DMS114 treated with DMSO at 0.1 percent for 48 hours (cell line): ENCODE results near the gene HIRIP3.
"Not testable (repeated sequence)": the region's sequence is repeated elsewhere in the genome, so short reads cannot be mapped to it uniquely, and the experiment has no call there.

Experiments used
- DNase-seq: peaks from one replicate; lab custom pipeline; 2025; ENCODE audit not compliant: unreplicated experiment; lab: John Stamatoyannopoulos, UW

Gene HIRIP3

DNA sequence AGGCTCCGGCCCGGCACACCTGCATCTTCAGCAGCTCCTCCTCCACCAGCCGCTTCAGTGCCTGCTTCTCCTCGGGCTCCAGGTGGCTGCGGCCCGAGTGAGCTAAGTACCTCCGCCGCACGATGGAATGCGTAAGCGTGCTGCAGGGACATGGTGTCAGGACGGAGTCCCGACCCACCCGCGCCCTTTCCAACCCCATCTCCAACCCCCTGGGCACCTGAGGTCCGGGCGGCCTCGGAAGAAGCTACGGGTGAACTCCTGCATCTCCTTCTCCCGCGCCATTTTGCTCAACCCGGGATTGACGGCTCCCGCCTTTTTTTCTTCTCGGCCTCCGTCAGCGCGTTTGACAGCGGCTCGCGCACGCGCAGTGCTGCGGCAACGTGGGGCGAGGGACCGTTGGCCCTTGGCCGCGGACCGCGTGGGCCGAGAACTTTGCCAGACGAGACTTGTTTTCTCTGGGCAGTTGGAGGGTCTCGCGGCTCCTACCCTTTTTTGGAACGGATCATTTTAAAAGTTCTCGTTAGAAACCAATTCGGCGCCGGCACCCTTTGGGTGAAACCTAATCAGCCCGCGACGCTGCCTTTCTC lies at the start of gene HIRIP3:
HIRIP3 (minus strand) TSS at position 294 of the 587 bp plus-strand sequence; CDS start at position 282, 12 bp downstream.
- peak; percentile 65 for DNase-seq

GRCh38 chr16:30041841-30042240 lies 46.4 kb upstream of the HIRIP3 start:
- no peak for DNase-seq

DNA sequence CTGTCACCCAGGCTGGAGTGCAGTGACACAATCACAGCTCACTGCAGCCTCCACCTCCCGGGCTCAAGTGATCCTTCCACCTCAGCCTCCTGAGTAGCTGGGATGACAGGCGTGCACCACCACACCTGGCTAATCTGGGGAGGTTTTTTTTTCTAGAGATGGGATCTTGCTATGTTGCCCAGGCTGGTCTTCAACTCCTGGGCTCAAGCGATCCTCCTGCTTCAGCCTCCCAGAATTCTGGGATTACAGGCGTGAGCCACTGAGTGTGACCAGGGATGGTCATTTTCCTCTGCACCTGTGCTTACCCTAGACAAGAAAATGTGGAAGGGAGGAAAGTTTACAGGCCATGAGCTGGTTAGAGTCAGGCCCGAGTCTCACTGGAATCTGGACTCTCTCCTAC lies 45.3 kb upstream of the HIRIP3 start:
- not testable (repeated sequence) for DNase-seq

- no peak for DNase-seq
Measured at GRCh38 chr16:30040221-30040620, 44.8 kb upstream of the HIRIP3 start.

DNA sequence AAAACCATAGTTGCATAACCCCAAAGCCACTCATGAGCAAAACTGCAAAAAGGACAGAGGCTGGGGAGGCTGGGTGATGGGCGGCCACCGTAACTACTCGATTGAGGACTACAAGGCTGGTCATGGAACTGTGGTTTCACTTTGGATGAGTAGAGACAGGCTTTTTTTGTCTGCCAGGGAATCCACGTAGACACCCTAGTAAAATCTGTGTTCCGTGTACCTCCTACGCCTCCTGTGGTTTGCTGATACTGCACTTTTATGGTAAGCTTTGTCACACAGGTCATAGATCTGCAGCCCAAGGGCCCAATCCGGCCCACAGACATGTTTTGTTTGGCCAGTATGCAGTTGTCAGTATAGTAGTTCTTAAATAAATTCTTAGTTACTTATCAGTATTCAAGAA lies 37.9 kb upstream of the HIRIP3 start:
- no peak for DNase-seq

- DNase-seq: peak; percentile 73
Measured at GRCh38 chr16:30032083-30032819, 36.8 kb upstream of the HIRIP3 start.

DNA sequence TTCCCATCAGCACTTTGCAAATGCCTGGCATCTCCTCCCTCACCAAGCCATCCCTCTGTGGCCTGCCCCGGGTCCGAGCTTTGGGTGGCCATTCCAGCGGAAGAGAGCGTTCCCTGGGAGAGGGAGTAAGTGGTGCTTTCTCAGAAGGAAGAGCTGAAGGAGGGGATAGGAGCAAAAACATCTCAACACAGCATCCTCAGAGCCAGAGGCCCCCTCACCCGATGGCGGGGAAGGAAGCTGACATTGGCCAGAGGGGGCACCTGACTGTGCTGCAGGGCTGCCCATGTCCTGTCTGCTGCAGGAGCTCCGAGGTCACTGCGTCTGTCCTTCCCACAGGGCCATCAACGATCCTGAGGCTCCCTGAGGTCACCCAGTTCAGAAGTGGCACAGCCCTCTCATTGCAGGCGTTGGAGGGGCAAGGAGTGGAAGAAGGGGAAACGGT lies 36.1 kb upstream of the HIRIP3 start:
- DNase-seq: no peak

- DNase-seq: no peak
Measured at GRCh38 chr16:30030841-30031413, 35.5 kb upstream of the HIRIP3 start, which contains the start of gene TLCD3B. TLCD3B (minus strand) TSS chr16:30031271; CDS start chr16:30030527, 744 bp downstream.

GRCh38 chr16:30030011-30030685 lies 34.7 kb upstream of the HIRIP3 start:
- DNase-seq: no peak

DNA sequence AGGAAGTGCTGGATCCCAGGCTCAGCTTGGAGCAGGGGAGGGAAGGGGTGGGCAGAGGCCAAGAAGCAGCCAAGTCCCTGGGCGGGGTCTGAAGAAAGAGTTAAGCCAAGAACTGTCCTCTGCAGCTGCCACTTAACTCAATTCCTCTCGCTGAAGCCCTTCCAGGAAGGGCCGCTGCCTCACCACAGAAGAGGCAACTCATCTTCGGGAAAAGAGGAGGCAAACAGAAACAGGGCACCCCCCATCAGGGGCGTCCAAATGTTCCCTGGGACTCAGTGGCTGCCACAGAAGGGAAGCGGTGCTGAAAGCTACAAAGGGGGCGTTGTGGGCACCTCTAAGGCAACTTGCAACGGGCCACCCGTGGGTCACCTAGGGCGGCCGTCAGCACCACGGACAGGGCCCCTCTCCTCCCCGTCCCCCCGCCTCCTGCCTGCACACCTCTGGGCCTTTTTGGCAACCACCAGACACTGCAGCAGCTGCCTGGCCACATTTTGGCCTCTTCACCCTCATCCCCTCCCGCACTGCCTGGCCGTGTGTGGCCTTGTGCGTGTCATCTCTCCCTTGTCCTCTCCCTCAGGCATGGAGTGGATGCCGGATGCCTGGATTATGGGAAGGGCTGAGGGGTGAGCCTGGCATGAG lies 33.1 kb upstream of the HIRIP3 start:
- DNase-seq: no peak

GRCh38 chr16:30027588-30028437 lies 32.4 kb upstream of the HIRIP3 start:
- DNase-seq: no peak

- DNase-seq: no peak
Measured at GRCh38 chr16:30026449-30026848, 31.0 kb upstream of the HIRIP3 start.

DNA sequence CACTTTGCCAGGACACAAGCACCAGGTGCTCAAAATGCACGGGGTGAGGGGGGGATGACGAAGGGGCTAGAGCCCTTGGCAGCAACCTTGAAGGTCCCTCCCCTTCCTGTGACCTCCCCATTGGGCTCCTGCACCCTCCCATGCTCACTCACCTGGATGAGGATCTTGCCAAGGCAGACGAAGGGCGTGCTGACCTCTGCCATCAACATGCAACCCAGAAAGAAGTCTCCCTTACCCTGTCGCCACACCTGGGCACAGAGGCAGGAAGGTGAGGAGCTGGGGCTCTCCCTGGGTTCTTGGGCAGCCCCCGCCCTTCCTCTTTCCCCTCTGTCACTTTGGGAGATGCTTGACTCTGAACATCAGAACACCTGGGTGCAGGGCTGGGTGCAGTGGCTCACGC lies 30.2 kb upstream of the HIRIP3 start:
- DNase-seq: no peak

GRCh38 chr16:30025156-30025555 lies 29.7 kb upstream of the HIRIP3 start:
- no peak for DNase-seq

- DNase-seq: no peak
Measured at GRCh38 chr16:30024451-30024850, 29.0 kb upstream of the HIRIP3 start.

DNA sequence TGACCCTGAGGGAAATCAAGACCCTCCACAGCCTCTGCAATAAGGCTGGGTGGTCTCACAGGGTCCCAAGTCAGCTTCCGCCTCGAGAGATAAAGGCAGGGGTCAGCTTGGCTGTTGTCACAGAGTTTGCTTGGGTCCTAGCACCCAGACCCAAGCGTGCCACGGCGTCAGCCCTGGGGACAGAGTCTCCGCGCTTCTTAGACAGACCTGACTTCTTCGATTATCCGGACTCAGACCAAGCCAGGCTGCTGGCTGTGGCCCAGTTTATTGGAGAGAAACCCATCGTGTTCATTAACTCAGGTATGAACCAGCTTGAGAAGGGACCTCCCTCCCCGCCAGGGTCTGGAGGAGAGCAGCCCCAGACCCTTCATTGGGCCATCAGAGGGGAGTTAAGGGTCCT lies 28.2 kb upstream of the HIRIP3 start:
- DNase-seq: no peak

- DNase-seq: no peak
Measured at GRCh38 chr16:30022887-30023286, 27.5 kb upstream of the HIRIP3 start, which contains the start of gene C16orf92. C16orf92 (plus strand) TSS chr16:30023198; CDS start chr16:30023341, 143 bp downstream.

- no peak for DNase-seq
Measured at GRCh38 chr16:30018731-30019158, 23.3 kb upstream of the HIRIP3 start.

DNA sequence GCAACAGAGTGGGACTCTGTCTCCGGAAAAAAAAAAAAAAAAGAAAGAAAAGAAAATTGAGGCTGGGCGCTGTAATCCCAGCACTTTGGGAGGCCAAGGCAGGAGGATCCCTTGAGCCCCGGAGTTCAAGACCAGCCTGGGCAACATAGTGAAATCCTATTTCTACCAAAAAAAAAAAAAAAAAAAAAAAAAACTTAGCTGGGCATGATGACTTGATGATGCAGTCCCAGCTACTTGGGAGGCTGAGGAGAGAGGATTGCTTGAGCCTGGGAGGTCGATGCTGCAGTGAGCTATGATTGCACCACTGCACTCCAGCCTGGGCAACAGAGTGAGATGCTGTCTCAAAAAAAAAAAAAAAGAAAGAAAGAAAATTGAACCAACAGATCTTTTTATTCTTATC lies 22.5 kb upstream of the HIRIP3 start:
- not testable (repeated sequence) for DNase-seq

- no peak for DNase-seq
Measured at GRCh38 chr16:30017277-30017656, 21.9 kb upstream of the HIRIP3 start.
